ENCODE data around the gene ZNF410.

Gene ZNF410

GRCh38 chr14:73953731-73954130 lies 67.1 kb downstream of the ZNF410 start:
- DNase-seq (ENCODE audit: low read depth in 2 of 2), result no peak

GRCh38 chr14:73955674-73956073 lies 69.0 kb downstream of the ZNF410 start:
- DNase-seq (ENCODE audit: low read depth in 2 of 2), result no peak

GRCh38 chr14:73958591-73958990 lies 71.9 kb downstream of the ZNF410 start:
- no peak for DNase-seq (ENCODE audit: low read depth in 2 of 2)

GRCh38 chr14:73961192-73961591 lies 74.5 kb downstream of the ZNF410 start:
- DNase-seq (ENCODE audit: low read depth in 2 of 2), result no peak

- DNase-seq (ENCODE audit: low read depth in 2 of 2), result no peak
Observed at GRCh38 chr14:73965216-73965615, 78.6 kb downstream of the ZNF410 start.

GRCh38 chr14:73968885-73969284 lies 82.2 kb downstream of the ZNF410 start:
- no peak for DNase-seq (ENCODE audit: low read depth in 2 of 2)

- DNase-seq (ENCODE audit: low read depth in 2 of 2), result no peak
Observed at GRCh38 chr14:73973497-73973896, 86.8 kb downstream of the ZNF410 start.

- no peak for DNase-seq (ENCODE audit: low read depth in 2 of 2)
Observed at GRCh38 chr14:73976125-73976524, 89.5 kb downstream of the ZNF410 start.

GRCh38 chr14:73977896-73978295 lies 91.2 kb downstream of the ZNF410 start:
- no peak for DNase-seq (ENCODE audit: low read depth in 2 of 2)

Data from stimulated activated CD4-positive, alpha-beta T cell treated with anti-CD3 and anti-CD28 coated beads, Interleukin-1b, Interleukin-23, amount 100 ng/mL, for 4 hours (primary cell).